Spleen (tissue), 11 donors: Measurements from ENCODE around the gene COL27A1. TPM values are rescaled to one million over a fixed set of nuclear protein-coding genes. Genes with fewer than 3 reads are reported as not detected.
A peak's percentile ranks its signal among the peaks of the same experiment; 100 is the strongest.

Source experiments
- DNase-seq: peaks from one replicate; pipeline ENCODE4 v3.0.0-alpha.2; 2020
- H3K27ac ChIP-seq, 8 donors: fragments of 200-600 bp; sonication (generic) in 7 of 8; 1 replicate in 4 of 8; 2 replicates in 4 of 8; pipeline versions ENCODE4 v1.5.0 to v1.8.0; 2016 to 2021; ENCODE audit warnings: inconsistent platforms in 4 of 8, mild to moderate bottlenecking in 4 of 8, moderate library complexity in 1 of 8
- H3K27me3 ChIP-seq, 7 donors: fragments of 200-600 bp; sonication (generic) in 6 of 7; replicated peaks in 1 of 7; 1 replicate in 4 of 7; 2 replicates in 3 of 7; pipeline versions ENCODE4 v1.5.0 to v1.8.0; 2016 to 2021; ENCODE audit warnings: inconsistent platforms in 3 of 7, mild to moderate bottlenecking in 1 of 7
- H3K36me3 ChIP-seq, 6 donors: fragments of 200-600 bp; sonication (generic) in 5 of 6; 1 replicate in 4 of 6; 2 replicates in 2 of 6; pipeline versions ENCODE4 v1.5.0 to v1.8.0; 2016 to 2021; ENCODE audit warnings: inconsistent platforms in 2 of 6
- H3K4me1 ChIP-seq, 6 donors: fragments of 200-600 bp; sonication (generic) in 5 of 6; 1 replicate in 3 of 6; 2 replicates in 3 of 6; pipeline versions ENCODE4 v1.5.0 to v1.8.0; 2016 to 2021; ENCODE audit warnings: inconsistent platforms in 3 of 6
- H3K4me3 ChIP-seq, 8 donors: fragments of 200-600 bp; sonication (generic) in 7 of 8; 1 replicate in 4 of 8; 2 replicates in 4 of 8; pipeline versions ENCODE4 v1.5.0 to v1.8.0; 2016 to 2021; ENCODE audit warnings: inconsistent platforms in 4 of 8, mild to moderate bottlenecking in 4 of 8, moderate library complexity in 2 of 8
- H3K9me3 ChIP-seq, 8 donors: fragments of 200-600 bp; sonication (generic) in 7 of 8; 1 replicate in 4 of 8; 2 replicates in 4 of 8; pipeline versions ENCODE4 v1.5.0 to v1.8.0; 2016 to 2021; ENCODE audit warnings: inconsistent platforms in 4 of 8
- POLR2A ChIP-seq, 3 donors: fragments of 450-650 bp; IDR thresholded peaks; one replicate each; pipeline ENCODE4 v1.5.1; 2017; ENCODE audit warnings: antibody characterized with exemption in 3 of 3, mild to moderate bottlenecking in 1 of 3
- POLR2AphosphoS5 ChIP-seq, 3 donors: sonication (generic); formaldehyde crosslinking; IDR thresholded peaks; one replicate each; pipeline ENCODE4 v1.5.1; 2017; ENCODE audit warnings: antibody characterized with exemption in 3 of 3
- WGBS, 5 donors: extraction: QIAGEN DNeasy Blood & Tissue Kit in 3 of 5; methylation state at CpG; one replicate each; pipeline versions ENCODE4 v1.1.5 to v1.1.7; 2013 to 2018; 5-methylcytosine and 5-hydroxymethylcytosine counted together
- intact Hi-C: fragments of 100-400 bp; cut with DNase I; formaldehyde crosslinking; loops from one replicate; pipeline ENCODE4 v1.15.0; 2023; ENCODE audit warnings: low total_unique reads
- polyA plus RNA-seq, 3 donors: library from polyadenylated mRNA; stranded (reverse); fragments of 200-250 nt; gene quantifications; one replicate each; pipeline ENCODE4 v1.2.1, GENCODE V29; 2013
- total RNA-seq, 7 donors: library from RNA; depleted of rRNA in 3 of 7; stranded (reverse); fragments of >200 nt in 3 of 7; fragmentation: NEBNext Ultra II Directional in 4 of 7; extraction: Animal tissue kit (Norgen Biotek cat#: 25700) in 4 of 7; gene quantifications; one replicate each; pipeline versions ENCODE4 v1.1.0 to v1.2.1, GENCODE V29; 2016 to 2021
- TF ChIP-seq, protein P1 (sequence below), 11 experiments: fragments of 200-600 bp in 7 of 11; fragments of 450-650 bp in 4 of 11; sonication (generic) in 4 of 11; IDR thresholded peaks in 8 of 11; conservative IDR thresholded peaks in 3 of 11; 1 replicate in 7 of 11; 2 replicates in 4 of 11; pipeline versions ENCODE4 v1.4.0 to v1.8.0; 2016 to 2021; ENCODE audit warnings: antibody characterized with exemption in 11 of 11, inconsistent platforms in 4 of 11, mild to moderate bottlenecking in 1 of 11
- donor health status: healthy with polysubstance abuse.
- donor health status: DM: no; HTN: no; CAD: no; lungs with moderate emphysema.
- donor health status: DM: no; HTN: no; CAD: no.
- donor health status: Bipolar disorder and iron deficiency.
- donor health status: healthy.
- donor health status: DM: no; HTN: no; CAD: no.
- donor health status: DM: yes; HTN: yes; CAD: no.

The COL27A1 gene
- total and polyA plus RNA-seq, 10 donors = 2.1 to 23.4 (median 6.1) TPM

- Histone ChIP-seq H3K36me3 (no peaks in the 10 kb centered on the region), H3K9me3 (no peaks in the 10 kb centered on the region), H3K27me3 (peaks cover 0 to 13% (median 0%) of the 10 kb centered on the region in 7 donors), H3K4me3 (no peak overlapping the region), H3K4me1 (peaks cover 0 to 4% (median 0%) of the 10 kb centered on the region in 6 donors), H3K27ac (no peak overlapping the region)
- WGBS, 5 donors = 69 to 82% (median 79%) methylated on average over 12 of the region's 12 CpGs
- intact Hi-C loops = no loop called here
- no peak for TF ChIP-seq POLR2A (IDR thresholded peaks at IDR 0.05)
- no peak for TF ChIP-seq POLR2AphosphoS5 (IDR thresholded peaks at IDR 0.05)
- TF ChIP-seq, protein P1, sequence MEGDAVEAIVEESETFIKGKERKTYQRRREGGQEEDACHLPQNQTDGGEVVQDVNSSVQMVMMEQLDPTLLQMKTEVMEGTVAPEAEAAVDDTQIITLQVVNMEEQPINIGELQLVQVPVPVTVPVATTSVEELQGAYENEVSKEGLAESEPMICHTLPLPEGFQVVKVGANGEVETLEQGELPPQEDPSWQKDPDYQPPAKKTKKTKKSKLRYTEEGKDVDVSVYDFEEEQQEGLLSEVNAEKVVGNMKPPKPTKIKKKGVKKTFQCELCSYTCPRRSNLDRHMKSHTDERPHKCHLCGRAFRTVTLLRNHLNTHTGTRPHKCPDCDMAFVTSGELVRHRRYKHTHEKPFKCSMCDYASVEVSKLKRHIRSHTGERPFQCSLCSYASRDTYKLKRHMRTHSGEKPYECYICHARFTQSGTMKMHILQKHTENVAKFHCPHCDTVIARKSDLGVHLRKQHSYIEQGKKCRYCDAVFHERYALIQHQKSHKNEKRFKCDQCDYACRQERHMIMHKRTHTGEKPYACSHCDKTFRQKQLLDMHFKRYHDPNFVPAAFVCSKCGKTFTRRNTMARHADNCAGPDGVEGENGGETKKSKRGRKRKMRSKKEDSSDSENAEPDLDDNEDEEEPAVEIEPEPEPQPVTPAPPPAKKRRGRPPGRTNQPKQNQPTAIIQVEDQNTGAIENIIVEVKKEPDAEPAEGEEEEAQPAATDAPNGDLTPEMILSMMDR (IDR thresholded peaks at IDR 0.05 in 8 of 11, conservative IDR thresholded peaks at IDR 0.05 in 3 of 11) = no peak
- DNase-seq = no peak
These were observed 76.5 kb downstream of the COL27A1 start for GRCh38 chr9:114231719-114232449.

DNA sequence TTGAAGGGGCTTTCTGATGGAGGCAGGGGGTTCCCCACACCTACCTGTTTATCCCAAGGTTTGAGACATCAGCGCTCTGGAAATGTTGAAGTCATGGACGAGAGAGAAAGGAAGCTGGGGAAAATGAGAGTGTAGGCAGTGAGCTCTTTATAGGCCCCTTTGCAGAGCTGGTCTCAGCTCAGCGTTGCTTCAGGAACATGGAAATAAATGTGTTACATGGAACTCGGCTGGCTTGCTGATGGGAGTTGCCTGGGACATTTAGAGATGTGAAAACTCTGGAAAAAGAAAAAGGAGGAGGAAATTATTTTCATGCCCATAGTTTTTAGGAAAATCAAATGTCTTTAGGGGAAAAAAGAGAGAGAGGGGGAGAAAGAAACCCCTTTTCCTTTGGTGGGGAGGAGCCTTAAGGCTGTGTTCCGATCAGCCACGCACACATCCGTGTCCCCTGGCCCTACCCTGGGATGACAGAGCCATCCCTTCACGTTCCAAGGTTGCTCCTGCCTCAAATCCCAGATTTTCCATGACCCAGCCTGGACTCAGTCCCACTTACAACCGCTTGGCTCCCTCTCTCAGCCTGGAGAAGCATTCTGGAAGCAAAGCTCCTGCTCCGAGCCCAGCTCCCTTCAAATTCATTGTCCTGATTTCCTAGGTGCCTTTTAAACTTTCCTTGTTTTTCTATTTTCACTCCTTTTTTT is 78.3 kb downstream of the COL27A1 start:
- intact Hi-C loops = no loop called here
- peaks cover 0 to 10% (median 0%) of the 10 kb centered on the region in 7 donors for H3K27me3 ChIP-seq
- TF ChIP-seq, protein P1 (IDR thresholded peaks at IDR 0.05 in 8 of 11, conservative IDR thresholded peaks at IDR 0.05 in 3 of 11) = no peak
- TF ChIP-seq POLR2A (IDR thresholded peaks at IDR 0.05) = no peak
- 69 to 85% (median 77%) methylated on average over 10 of the region's 10 CpGs for WGBS, 5 donors
- no peaks in the 10 kb centered on the region for H3K36me3 ChIP-seq
- no peak overlapping the region for H3K4me3 ChIP-seq
- H3K9me3 ChIP-seq = no peaks in the 10 kb centered on the region
- peak overlapping the region in 2 of 8 donors; percentile 4 to 11 for H3K27ac ChIP-seq
- H3K4me1 ChIP-seq = peaks cover 0 to 4% (median 0%) of the 10 kb centered on the region in 6 donors
- no peak for DNase-seq

GRCh38 chr9:114235033-114235661 is 79.8 kb downstream of the COL27A1 start:
- Histone ChIP-seq H3K4me1 (peaks cover 0 to 4% (median 0%) of the 10 kb centered on the region in 6 donors), H3K27me3 (peaks cover 0 to 14% (median 0%) of the 10 kb centered on the region in 7 donors), H3K36me3 (no peaks in the 10 kb centered on the region), H3K4me3 (no peak overlapping the region), H3K9me3 (no peaks in the 10 kb centered on the region), H3K27ac (no peak overlapping the region)
- intact Hi-C loops = no loop called here
- WGBS, 5 donors = 52 to 68% (median 58%) methylated on average over 16 of the region's 16 CpGs
- DNase-seq = no peak
- TF ChIP-seq POLR2AphosphoS5 (IDR thresholded peaks at IDR 0.05) = no peak
- no peak for TF ChIP-seq POLR2A (IDR thresholded peaks at IDR 0.05)
- TF ChIP-seq, protein P1 (IDR thresholded peaks at IDR 0.05 in 8 of 11, conservative IDR thresholded peaks at IDR 0.05 in 3 of 11) = no peak
